ENCODE data around the gene GRXCR1.
A peak's percentile ranks its signal among the peaks of the same experiment; 100 is the strongest.

GRXCR1 gene

GRCh38 chr4:42965326-42965725 lies 72.8 kb downstream of the GRXCR1 start:
- no peaks in the 10 kb centered on the region for H3K4me1 Mint-ChIP-seq
- H3K9me3 Mint-ChIP-seq = peaks cover 2% of the 10 kb centered on the region
- no peak overlapping the region for H3K4me3 Mint-ChIP-seq
- H3K36me3 Mint-ChIP-seq (ENCODE audit: low read depth) = no peaks in the 10 kb centered on the region
- H3K27ac Mint-ChIP-seq = no peak overlapping the region
- H3K27me3 Mint-ChIP-seq (ENCODE audit: low read depth) = peaks cover 6% of the 10 kb centered on the region
- TF ChIP-seq, protein P1, sequence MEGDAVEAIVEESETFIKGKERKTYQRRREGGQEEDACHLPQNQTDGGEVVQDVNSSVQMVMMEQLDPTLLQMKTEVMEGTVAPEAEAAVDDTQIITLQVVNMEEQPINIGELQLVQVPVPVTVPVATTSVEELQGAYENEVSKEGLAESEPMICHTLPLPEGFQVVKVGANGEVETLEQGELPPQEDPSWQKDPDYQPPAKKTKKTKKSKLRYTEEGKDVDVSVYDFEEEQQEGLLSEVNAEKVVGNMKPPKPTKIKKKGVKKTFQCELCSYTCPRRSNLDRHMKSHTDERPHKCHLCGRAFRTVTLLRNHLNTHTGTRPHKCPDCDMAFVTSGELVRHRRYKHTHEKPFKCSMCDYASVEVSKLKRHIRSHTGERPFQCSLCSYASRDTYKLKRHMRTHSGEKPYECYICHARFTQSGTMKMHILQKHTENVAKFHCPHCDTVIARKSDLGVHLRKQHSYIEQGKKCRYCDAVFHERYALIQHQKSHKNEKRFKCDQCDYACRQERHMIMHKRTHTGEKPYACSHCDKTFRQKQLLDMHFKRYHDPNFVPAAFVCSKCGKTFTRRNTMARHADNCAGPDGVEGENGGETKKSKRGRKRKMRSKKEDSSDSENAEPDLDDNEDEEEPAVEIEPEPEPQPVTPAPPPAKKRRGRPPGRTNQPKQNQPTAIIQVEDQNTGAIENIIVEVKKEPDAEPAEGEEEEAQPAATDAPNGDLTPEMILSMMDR (IDR thresholded peaks at IDR 0.05; ENCODE audit: unreplicated experiment in 3 of 3) = peak; percentile 43 to 51 (median 47)

DNA sequence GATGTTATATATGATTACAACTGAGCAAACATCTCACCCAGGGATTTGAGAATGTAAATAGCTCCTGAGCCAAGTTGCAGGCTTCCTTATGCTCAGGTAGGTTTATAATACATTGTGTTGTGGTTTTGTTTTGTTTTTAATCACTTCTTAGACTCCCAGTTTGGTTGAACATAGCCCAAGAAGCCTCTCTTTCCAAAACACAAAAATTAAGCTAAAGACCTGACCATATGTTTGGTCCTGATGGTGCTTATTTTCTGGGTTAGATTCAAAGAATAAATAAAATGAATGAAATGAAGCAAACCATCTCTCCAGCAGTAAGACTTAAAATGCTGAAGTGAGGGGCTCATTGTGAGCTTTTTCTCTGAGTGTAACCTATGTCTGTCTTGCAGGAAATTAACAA lies 93.5 kb downstream of the GRXCR1 start:
- H3K36me3 Mint-ChIP-seq (ENCODE audit: low read depth) = no peaks in the 10 kb centered on the region
- H3K9me3 Mint-ChIP-seq = peaks cover 19% of the 10 kb centered on the region
- TF ChIP-seq, protein P1 (IDR thresholded peaks at IDR 0.05; ENCODE audit: unreplicated experiment in 3 of 3) = no peak
- H3K27me3 Mint-ChIP-seq (ENCODE audit: low read depth) = no peaks in the 10 kb centered on the region
- H3K4me3 Mint-ChIP-seq = no peak overlapping the region
- H3K27ac Mint-ChIP-seq = no peak overlapping the region
- H3K4me1 Mint-ChIP-seq = no peaks in the 10 kb centered on the region

GRCh38 chr4:42995343-42995944 lies 102.9 kb downstream of the GRXCR1 start:
- Mint-ChIP-seq H3K27ac (no peak overlapping the region), H3K4me3 (no peak overlapping the region), H3K4me1 (no peaks in the 10 kb centered on the region), H3K36me3 (ENCODE audit: low read depth) (no peaks in the 10 kb centered on the region), H3K27me3 (ENCODE audit: low read depth) (no peaks in the 10 kb centered on the region), H3K9me3 (peaks cover 5% of the 10 kb centered on the region)
- TF ChIP-seq, protein P1 (IDR thresholded peaks at IDR 0.05; ENCODE audit: unreplicated experiment in 3 of 3) = peak; percentile 76 to 79 (median 77)

DNA sequence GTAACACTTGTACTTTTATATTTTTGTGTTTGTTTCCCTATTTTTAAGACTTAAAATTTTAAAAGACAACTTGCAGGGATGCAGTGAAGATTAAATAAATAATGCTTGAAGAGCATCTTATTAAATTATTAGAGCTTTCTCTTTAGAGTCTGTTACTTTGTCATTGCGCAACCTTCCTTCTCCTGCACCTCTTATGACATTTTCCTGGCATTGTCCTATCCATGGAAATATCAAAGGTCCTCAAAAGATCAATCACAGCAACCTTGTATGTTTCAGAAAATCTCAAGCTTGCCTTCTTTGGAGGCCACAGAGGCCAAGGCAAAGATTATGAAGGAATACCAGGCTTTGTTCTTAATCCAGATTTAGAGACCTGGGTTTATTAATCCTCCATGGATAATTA lies 116.3 kb downstream of the GRXCR1 start:
- H3K27me3 Mint-ChIP-seq (ENCODE audit: low read depth) = peaks cover 14% of the 10 kb centered on the region
- H3K27ac Mint-ChIP-seq = no peak overlapping the region
- no peaks in the 10 kb centered on the region for H3K36me3 Mint-ChIP-seq (ENCODE audit: low read depth)
- TF ChIP-seq, protein P1 (IDR thresholded peaks at IDR 0.05; ENCODE audit: unreplicated experiment in 3 of 3) = no peak
- H3K4me3 Mint-ChIP-seq = no peak overlapping the region
- peaks cover 17% of the 10 kb centered on the region for H3K9me3 Mint-ChIP-seq
- H3K4me1 Mint-ChIP-seq = no peaks in the 10 kb centered on the region

GRCh38 chr4:43014256-43014655 lies 121.7 kb downstream of the GRXCR1 start:
- no peaks in the 10 kb centered on the region for H3K4me1 Mint-ChIP-seq
- H3K27ac Mint-ChIP-seq = no peak overlapping the region
- no peaks in the 10 kb centered on the region for H3K36me3 Mint-ChIP-seq (ENCODE audit: low read depth)
- peaks cover 6% of the 10 kb centered on the region for H3K27me3 Mint-ChIP-seq (ENCODE audit: low read depth)
- H3K4me3 Mint-ChIP-seq = no peak overlapping the region
- no peaks in the 10 kb centered on the region for H3K9me3 Mint-ChIP-seq
- TF ChIP-seq, protein P1 (IDR thresholded peaks at IDR 0.05; ENCODE audit: unreplicated experiment in 3 of 3) = no peak

DNA sequence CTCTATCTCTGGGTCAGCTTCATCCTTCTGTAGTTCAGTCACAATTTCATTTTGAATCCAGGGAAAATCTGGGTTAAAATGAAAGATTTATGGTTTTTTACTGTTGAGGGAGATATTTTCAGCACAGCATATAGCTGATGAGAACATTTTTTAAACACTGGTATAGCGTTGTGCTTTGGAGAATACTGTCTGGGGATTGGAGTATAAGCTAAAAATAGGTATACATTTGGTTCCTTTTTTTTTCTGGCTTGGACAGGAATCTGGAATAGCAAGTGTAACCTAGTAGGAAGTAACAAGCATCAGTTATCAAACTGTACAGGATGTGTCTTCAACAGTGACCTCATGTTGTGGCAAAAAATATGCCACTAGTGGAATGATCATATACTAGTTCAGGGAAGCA lies 149.1 kb downstream of the GRXCR1 start:
- Mint-ChIP-seq H3K36me3 (ENCODE audit: low read depth) (no peaks in the 10 kb centered on the region), H3K4me3 (no peak overlapping the region), H3K9me3 (no peaks in the 10 kb centered on the region), H3K27ac (no peak overlapping the region), H3K27me3 (ENCODE audit: low read depth) (no peaks in the 10 kb centered on the region), H3K4me1 (peaks cover under 1% of the 10 kb centered on the region)
- TF ChIP-seq, protein P1 (IDR thresholded peaks at IDR 0.05; ENCODE audit: unreplicated experiment in 3 of 3) = no peak

All from nephron (organoid).